Activated naive CD4-positive, alpha-beta T cell treated with anti-CD3 and anti-CD28 coated beads, Interleukin-2, amount 10 ng/mL, durations not matched to agents 7 days and 5 days (primary cell): ENCODE results near the gene ICAM4.

Experiments used
- CTCF ChIA-PET: fragments of 350-600 bp; sonication (Branson Sonifier 250); formaldehyde crosslinking; loops from one replicate; lab custom pipeline; 2021; ENCODE audit warnings: antibody characterized with exemption; lab: Charles Lee
- DNase-seq: peaks from one replicate; pipeline ENCODE4 v3.0.0-alpha.2; 2020
- H3K27ac Mint-ChIP-seq: one replicate; pipeline ENCODE4 v1.8.0; 2021; ENCODE audit warnings: mild to moderate bottlenecking, moderate library complexity, mixed read lengths
- H3K27me3 Mint-ChIP-seq: one replicate; pipeline ENCODE4 v1.8.0; 2021; ENCODE audit warnings: mild to moderate bottlenecking, mixed read lengths
- H3K36me3 Mint-ChIP-seq: one replicate; pipeline ENCODE4 v1.8.0; 2021; ENCODE audit warnings: mixed read lengths
- H3K4me1 Mint-ChIP-seq: one replicate; pipeline ENCODE4 v1.8.0; 2021; ENCODE audit warnings: mixed read lengths
- H3K4me3 Mint-ChIP-seq: one replicate; pipeline ENCODE4 v1.8.0; 2021; ENCODE audit warnings: mild to moderate bottlenecking, moderate library complexity, mixed read lengths
- H3K9me3 Mint-ChIP-seq: one replicate; pipeline ENCODE4 v1.8.0; 2021; ENCODE audit warnings: mixed read lengths

Gene ICAM4

DNA sequence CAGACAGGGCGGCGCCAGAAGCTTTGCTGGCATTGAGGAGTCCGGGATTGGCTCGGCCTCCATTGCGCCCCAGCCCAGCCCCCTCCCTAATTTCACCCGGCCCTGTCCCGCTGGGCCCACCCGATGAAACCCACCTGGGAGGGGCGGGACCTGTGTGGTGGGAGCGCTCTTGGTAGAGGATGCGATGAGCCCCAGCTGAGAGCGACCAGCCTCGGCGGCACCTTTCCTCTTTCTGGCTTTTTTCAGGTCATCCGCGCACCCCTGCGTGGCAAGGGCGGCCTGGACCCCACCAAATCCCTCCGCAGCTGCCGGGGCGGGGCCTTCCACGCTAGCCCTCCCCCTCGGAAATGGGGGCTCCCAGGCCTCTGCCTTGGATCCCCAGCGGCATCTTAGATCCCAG is 22.7 kb downstream of the ICAM4 start, which contains the start of gene ZGLP1:
ZGLP1 (minus strand) TSS at position 393 of the 400 bp plus-strand sequence.
- no peaks in the 10 kb centered on the region for H3K9me3 Mint-ChIP-seq
- H3K4me3 Mint-ChIP-seq = no peak within 1 kb of the TSS
- peaks cover 4% of the 10 kb centered on the region for H3K4me1 Mint-ChIP-seq
- H3K27me3 Mint-ChIP-seq = no peaks in the 10 kb centered on the region
- CTCF ChIA-PET = no interaction called here
- no peaks in the 10 kb centered on the region for H3K36me3 Mint-ChIP-seq
- H3K27ac Mint-ChIP-seq = no peak within 1 kb of the TSS
- no peak for DNase-seq

DNA sequence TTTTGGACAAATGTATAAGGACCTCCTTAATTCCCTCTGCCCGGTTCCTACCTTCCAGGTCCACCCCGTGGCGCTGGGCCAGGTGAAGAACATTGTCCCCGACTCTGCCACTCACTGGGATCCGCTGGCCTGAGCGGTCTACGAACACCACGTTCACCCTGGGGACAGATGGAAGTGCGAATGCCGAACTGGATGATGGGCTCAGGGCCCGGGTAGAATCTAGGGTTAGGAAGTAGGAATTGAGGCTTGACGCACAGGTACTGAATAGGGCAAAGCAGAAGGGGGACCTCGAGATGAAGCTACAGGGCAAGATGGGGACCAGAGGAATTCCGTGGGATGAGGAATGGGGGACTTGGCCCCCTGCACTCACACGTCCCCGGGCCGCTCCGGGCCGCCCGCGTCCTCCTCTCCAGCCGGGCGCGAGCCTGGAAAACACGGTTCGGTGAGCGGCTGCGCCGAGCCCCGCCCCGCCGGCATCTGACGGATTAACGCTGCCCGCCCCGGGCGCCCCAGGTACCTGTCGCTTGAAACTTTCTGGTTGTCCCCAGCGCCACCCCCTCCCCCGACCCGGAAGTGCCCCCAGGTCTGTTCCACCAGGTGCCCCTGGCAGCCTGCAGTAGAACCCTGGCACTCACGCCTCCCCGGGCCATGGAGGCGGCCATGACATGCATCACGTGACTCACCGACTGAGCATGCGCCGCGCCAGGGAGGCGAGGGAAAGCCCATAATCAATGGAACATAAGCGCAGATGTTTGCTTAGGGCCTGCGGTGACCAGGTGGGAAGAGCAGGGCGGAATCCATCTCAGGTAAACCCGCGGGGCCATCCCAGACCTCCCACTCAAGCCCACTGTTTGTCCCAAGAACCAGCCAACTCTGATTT is 28.8 kb downstream of the ICAM4 start, which contains the start of gene FDX2:
FDX2 (minus strand) TSS at position 681 of the 880 bp plus-strand sequence; CDS start at position 662, 19 bp downstream.
- peak; percentile 93 for DNase-seq
- H3K9me3 Mint-ChIP-seq = no peaks in the 10 kb centered on the region
- peaks cover 18% of the 10 kb centered on the region for H3K4me1 Mint-ChIP-seq
- peaks cover 22% of the 10 kb centered on the region for H3K36me3 Mint-ChIP-seq
- CTCF ChIA-PET = interaction anchor here (0.6 to 2.2 kb wide), 3 partner anchors 9 to 73 kb away, joined by 4 to 6 read pairs (median 5); no protein-coding TSS in a partner anchor
- no peaks in the 10 kb centered on the region for H3K27me3 Mint-ChIP-seq
- H3K27ac Mint-ChIP-seq = peak within 1 kb of the TSS; percentile 28
- H3K4me3 Mint-ChIP-seq = peak within 1 kb of the TSS; percentile 78

DNA sequence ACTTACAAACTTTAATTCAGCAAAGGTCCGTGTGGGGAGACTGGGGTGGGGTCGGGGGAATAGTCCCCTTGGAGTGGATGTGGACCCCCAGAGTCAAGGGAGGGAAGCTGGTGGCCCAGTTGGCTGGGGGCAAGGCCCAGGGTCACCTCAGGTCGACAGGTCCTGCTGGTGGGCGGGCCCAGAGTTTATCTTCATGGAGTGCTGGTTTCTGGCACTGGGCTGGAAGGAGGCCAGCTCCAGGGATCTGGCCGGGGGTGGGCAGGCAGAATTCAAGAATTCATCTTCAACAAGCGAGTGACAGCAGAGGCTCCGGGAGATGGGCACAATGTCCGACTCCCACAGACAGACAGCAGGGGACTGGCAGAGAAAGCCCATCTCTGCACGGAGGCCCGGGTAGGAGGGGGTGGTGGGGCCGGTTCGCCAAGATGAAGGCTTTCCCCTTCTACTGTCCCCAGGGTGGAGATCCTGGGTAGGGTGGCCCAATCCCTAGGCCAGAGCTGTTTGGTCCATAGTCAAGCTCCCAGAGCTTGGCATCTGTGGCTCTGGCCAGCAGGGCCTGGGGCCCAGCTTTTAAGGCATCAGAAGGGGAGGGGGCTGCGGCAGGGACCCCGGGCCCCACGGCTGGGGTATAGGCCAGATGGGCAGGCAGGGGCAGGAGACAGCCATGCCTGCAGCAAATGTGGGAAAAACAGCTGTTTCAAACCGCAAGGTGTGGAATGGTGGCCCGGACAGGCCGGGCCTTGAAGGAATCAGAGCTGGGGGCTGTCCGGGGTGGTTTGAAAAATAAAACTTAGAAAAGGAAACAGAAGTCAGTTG is 29.7 kb downstream of the ICAM4 start:
- Mint-ChIP-seq H3K4me3 (peak overlapping the region; percentile 78), H3K4me1 (peaks cover 18% of the 10 kb centered on the region), H3K27ac (no peak overlapping the region), H3K9me3 (no peaks in the 10 kb centered on the region), H3K27me3 (no peaks in the 10 kb centered on the region), H3K36me3 (peaks cover 22% of the 10 kb centered on the region)
- DNase-seq = no peak
- CTCF ChIA-PET = interaction anchor here (0.7 to 2.2 kb wide), 2 partner anchors 47 to 57 kb away, joined by 3 to 5 read pairs; no protein-coding TSS in a partner anchor

DNA sequence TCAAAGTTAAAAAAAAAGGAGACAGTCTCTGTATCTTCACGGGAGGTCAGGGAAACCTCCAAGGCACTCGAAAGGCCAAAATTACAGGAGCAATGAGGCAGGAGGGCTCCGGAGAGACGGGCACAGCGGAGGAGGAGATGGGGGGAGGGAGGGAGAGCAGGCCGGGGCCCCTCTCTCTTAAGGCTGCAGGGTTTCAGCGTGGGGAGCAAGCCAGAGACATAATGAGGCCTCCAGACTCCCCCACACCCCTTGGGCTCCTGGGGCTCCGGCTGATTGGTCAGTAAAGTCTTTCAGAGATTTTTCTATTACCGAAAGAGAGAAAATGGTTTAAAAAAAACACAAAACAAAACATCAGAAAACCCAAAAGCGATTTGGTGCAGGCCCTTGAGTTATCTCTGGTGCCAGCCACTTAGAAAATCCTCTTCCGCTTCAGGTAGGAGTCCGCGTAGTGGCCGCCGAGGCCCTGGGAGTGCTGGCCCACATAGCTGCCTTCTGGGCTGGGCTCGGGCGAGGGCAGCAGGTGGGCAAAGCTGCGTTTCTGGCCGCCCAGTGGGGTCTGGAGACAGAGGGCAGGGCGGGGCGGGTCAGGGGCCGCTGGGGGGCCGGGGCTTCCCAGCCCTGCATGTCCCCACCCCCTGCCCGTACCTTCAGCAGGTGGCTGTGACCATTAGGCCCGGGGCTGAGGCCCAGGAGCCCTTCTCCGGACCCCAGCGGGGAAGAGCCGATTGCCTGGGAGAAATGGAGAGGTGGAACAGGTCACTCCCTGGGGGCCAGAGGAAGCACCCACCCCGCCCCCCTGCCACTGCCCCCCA is 30.5 kb downstream of the ICAM4 start:
- Mint-ChIP-seq H3K27me3 (no peaks in the 10 kb centered on the region), H3K36me3 (peaks cover 26% of the 10 kb centered on the region), H3K4me1 (peaks cover 18% of the 10 kb centered on the region), H3K4me3 (no peak overlapping the region), H3K9me3 (no peaks in the 10 kb centered on the region), H3K27ac (no peak overlapping the region)
- DNase-seq = no peak
- CTCF ChIA-PET = interaction anchor here (0.7 kb wide), 1 partner anchor 48 kb away, joined by 3 read pairs; no protein-coding TSS in a partner anchor

DNA sequence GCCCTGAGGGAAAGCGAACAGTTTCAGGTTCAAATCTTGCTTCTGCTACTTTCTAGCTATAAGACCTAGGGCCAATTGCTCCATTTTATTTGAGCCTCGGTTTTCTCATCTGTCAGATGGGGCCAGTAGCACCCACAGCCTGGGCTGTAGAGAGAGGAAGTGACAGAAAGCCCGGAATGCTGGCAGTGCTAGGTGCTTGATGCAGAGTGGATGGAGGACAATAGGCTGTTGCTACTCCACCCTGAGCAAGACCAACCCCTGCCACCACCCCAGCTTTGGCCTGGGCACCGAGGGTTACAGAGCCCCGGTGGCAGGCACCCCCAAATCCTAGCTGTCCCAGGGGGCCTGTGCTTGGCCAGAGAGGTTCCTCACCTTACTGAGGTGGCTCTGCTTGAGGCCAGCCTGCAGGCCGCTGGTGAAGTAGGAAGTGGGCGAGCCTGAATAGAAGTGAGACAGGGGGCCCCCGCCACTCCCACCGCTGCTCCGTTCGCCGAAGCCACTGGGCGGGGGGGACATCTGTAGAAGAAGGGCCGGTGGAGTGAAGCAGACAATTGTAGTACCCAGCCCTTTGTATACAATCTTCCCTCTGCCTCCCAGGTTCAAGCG is 31.2 kb downstream of the ICAM4 start:
- peaks cover 26% of the 10 kb centered on the region for H3K36me3 Mint-ChIP-seq
- CTCF ChIA-PET = no interaction called here
- no peaks in the 10 kb centered on the region for H3K27me3 Mint-ChIP-seq
- DNase-seq = no peak
- peaks cover 18% of the 10 kb centered on the region for H3K4me1 Mint-ChIP-seq
- no peaks in the 10 kb centered on the region for H3K9me3 Mint-ChIP-seq
- H3K27ac Mint-ChIP-seq = no peak overlapping the region
- H3K4me3 Mint-ChIP-seq = no peak overlapping the region

DNA sequence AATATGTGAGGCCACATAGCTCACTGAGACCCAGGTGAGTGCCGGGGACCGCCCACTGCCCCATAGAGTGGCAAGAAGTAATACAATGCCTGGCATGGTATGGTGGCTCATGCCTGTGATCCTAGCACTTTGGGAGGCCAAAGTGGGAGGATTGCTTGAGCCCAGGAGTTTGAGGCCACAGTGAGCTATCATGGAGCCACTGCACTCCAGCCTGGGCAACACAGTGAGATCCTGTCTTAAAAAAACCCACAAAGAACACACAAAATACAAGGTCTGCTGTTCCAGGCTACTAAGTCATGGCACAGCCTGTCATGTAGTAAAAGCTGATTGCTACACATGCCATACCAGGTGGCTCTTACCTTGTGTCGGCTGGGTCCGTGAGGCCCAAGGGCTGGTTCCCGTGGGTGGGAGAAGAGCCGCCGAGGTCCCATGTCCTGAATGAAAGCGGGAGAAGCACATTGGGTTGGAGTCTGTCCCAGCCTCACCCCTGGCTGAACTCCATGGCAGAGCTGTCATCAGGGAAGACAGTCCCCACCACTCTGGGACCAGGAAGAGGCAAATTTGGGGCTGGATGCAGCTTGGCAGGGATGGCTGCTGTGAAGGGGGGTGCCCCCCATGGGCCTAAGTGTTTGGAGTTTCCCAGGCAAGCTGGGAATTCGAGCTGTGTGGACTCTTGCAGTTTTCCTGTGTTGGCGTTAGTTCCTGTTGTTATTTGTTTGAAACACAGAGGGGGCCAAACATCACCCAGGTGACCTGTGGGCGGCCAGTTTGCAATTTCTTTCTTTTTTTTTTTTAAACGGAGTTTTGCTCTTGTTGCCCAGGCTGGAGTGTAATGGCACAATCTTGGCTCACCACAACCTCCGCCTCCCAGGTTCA is 32.3 kb downstream of the ICAM4 start:
- Mint-ChIP-seq H3K36me3 (peaks cover 32% of the 10 kb centered on the region), H3K27me3 (no peaks in the 10 kb centered on the region), H3K27ac (peak overlapping the region; percentile 19), H3K9me3 (no peaks in the 10 kb centered on the region), H3K4me1 (peaks cover 18% of the 10 kb centered on the region), H3K4me3 (no peak overlapping the region)
- no peak for DNase-seq
- CTCF ChIA-PET = no interaction called here

DNA sequence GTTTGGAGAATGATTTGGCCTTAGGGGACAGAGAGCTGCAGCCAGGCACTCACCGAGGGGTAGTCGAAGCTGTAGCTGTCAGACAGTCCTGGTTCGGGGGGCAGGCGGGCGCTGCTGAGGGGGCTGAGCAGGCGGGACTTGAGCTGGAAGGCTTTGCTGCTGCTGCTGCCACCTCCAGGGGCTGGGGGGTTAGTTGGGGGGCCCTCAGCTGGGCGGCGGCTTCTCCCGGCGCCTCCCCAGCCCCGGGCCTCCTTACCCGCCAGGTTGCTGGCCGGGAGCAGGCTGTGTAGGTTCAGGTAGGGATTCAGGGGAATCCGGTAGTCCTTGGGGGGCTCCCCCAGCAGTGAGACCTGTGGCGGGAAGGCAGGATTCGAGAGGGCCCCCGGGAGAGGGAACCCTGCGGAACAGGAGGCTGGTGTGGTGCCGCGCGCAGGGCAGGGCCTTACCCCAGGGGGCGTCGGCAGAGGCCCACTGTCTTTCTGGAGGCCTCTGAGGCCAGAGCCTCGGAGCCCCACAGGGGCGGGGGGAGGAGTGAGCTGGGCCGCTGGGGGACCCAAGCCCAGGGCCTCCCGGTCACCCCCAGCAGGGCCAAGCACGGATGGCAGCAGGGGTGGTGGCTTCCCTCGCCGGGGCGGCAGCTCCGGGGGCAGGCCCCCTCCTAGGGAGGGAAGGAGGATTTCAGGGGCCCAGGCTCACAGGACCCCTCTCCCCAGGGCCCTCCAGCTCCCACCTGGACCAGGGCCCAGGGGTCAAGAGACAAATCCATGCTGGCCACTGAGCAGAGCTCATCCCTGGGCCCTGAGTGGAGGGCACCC is 34.1 kb downstream of the ICAM4 start:
- Mint-ChIP-seq H3K4me3 (no peak overlapping the region), H3K27ac (no peak overlapping the region), H3K9me3 (no peaks in the 10 kb centered on the region), H3K4me1 (peaks cover 6% of the 10 kb centered on the region), H3K27me3 (no peaks in the 10 kb centered on the region), H3K36me3 (peaks cover 40% of the 10 kb centered on the region)
- CTCF ChIA-PET = interaction anchor here (1.4 kb wide), 1 partner anchor 68 kb away, joined by 4 read pairs; no protein-coding TSS in a partner anchor
- DNase-seq = no peak

DNA sequence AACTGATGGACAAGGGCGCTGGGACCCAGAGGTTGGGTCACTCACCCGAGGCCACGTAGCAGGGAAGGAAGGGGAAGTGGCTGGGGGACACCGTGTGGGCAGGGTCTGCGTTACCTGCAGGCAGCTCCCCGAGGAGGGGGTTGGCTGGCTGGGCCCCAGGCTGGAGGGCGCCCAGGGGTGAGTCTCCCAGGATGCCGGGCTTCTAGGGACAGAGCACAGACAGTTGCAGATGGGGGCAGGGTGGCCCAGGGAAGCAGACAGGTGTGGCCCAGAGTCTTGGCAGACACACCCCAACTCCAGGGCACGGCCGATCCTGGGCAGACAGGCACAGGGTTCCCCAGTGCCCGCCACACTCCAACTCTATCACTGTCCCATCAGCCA is 34.7 kb downstream of the ICAM4 start:
- H3K4me3 Mint-ChIP-seq = no peak overlapping the region

DNA sequence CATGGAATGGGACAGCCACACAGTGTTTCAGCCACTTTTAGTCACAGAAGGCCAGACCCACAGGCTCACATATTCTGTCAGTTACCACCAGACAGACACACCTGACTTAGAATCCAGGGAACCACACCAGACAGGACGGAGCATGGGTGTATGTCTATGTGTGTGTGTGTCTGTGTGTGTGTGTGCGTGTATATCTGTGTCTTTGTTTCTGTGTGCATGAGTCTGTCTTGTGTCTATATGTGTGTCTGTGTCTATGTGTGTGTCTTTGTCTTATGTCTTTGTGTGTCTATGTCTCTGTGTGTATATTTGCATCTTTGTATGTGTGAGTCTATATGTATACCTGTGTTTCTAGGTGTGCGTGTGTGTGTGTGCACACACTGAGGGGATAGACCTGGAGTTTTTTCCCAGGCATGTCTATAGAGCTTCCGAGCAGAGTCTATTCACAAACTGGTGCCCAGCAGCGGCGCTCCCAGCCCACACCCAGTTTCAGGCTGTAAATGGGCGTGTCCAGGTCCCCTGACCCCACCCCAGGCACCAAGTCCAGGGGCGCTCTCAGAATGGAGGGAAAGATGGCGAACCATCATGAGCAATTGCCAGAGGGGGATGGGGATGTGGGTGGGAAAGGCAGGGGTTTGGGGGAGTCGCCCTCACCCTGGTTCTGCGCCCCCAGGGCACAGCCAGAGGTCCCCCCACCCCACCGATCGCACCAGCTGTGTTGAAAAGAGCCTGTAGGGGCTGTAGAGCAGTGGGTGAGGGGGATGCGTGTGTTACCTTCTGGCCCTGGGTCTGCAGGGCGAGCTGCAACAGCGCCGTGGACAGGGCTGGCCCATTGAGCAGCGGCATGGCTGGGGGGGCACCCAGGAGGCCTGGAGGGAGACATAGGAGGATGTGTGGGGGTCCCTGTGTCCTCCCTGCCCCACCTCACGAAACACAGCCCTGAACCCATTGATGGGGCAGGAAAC is 35.4 kb downstream of the ICAM4 start:
- Mint-ChIP-seq H3K4me3 (no peak overlapping the region), H3K27me3 (no peaks in the 10 kb centered on the region), H3K27ac (no peak overlapping the region), H3K4me1 (no peaks in the 10 kb centered on the region), H3K9me3 (no peaks in the 10 kb centered on the region), H3K36me3 (peaks cover 35% of the 10 kb centered on the region)
- no peak for DNase-seq
- CTCF ChIA-PET = no interaction called here

More for the DNA sequence above, 34.7 kb downstream of the ICAM4 start:
- Mint-ChIP-seq H3K27ac (no peak overlapping the region), H3K27me3 (no peaks in the 10 kb centered on the region), H3K36me3 (peaks cover 36% of the 10 kb centered on the region), H3K4me1 (no peaks in the 10 kb centered on the region), H3K9me3 (no peaks in the 10 kb centered on the region)
- DNase-seq = no peak
- CTCF ChIA-PET = no interaction called here

DNA sequence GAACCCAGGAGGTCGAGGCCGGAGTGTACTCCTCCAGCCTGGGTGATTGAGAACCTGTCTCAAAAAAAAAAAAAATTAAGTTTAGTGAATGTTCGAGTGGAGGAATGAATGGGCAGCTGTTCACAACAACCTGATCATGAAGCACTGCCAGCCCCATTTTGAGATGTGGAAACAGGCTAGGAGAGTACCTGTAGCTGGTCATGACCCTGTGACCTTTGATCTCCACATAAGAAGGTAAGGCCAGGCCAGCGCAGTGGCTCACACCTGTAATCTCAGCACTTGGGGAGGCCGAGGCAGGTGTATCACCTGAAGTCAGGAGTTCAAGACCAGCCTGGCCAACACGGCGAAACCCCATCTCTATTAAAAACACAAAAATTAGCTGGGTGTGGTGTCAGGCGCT is 39.0 kb downstream of the ICAM4 start:
- no peak overlapping the region for H3K27ac Mint-ChIP-seq
- no peak overlapping the region for H3K4me3 Mint-ChIP-seq
- CTCF ChIA-PET = interaction anchor here (0.7 to 1.8 kb wide), 3 partner anchors 55 to 76 kb away, joined by 4 to 5 read pairs (median 5); no protein-coding TSS in a partner anchor

DNA sequence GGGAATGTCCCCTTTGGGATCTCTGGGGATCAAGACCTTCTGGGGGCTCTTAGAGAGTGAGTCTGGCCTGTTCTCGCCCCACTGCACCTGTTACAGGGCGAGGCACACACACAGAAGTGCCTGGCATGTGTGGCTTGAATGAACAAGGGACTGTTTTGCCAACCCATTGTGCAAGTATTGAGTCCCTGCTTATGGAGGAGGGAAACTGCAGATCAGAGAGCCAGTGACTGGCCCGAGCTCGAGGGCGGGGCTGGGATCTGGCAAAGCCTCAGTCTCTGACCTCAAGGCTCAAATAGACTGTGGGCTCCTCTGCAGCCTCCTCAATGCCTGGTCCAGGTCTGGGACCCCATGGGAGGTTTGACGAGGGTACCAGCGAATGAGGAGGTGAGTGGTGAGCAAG is 41.0 kb downstream of the ICAM4 start:
- Mint-ChIP-seq H3K36me3 (peaks cover 37% of the 10 kb centered on the region), H3K4me3 (no peak overlapping the region), H3K27me3 (no peaks in the 10 kb centered on the region), H3K4me1 (peaks cover 18% of the 10 kb centered on the region), H3K9me3 (no peaks in the 10 kb centered on the region), H3K27ac (no peak overlapping the region)
- CTCF ChIA-PET = no interaction called here
- DNase-seq = no peak

More for the DNA sequence above, 39.0 kb downstream of the ICAM4 start:
- H3K27me3 Mint-ChIP-seq = no peaks in the 10 kb centered on the region
- no peaks in the 10 kb centered on the region for H3K9me3 Mint-ChIP-seq
- no peak for DNase-seq
- peaks cover 6% of the 10 kb centered on the region for H3K4me1 Mint-ChIP-seq
- peaks cover 35% of the 10 kb centered on the region for H3K36me3 Mint-ChIP-seq
